Neuronal stem cell (in vitro differentiated cells): ENCODE measurements around the gene LANCL3. TPM values are rescaled to one million over a fixed set of nuclear protein-coding genes. Genes with fewer than 3 reads are reported as not detected.
"Not testable (repeated sequence)": the region's sequence is repeated elsewhere in the genome, so short reads cannot be mapped to it uniquely, and the experiment has no call there.

ENCODE experiments used
- DNase-seq: peaks from one replicate; pipeline ENCODE4 v3.0.0-alpha.2; 2013; ENCODE audit warnings: low spot score
- H2AFZ ChIP-seq: one replicate; pipeline ENCODE4 v1.6.1; 2013; ENCODE audit warnings: mild to moderate bottlenecking, low read length, inconsistent platforms
- H2AK5ac ChIP-seq: 2 replicates; pipeline ENCODE4 v1.6.1; 2013; ENCODE audit warnings: low read depth, mild to moderate bottlenecking, inconsistent platforms, low read length, moderate library complexity, mixed read lengths
- H2BK120ac ChIP-seq: 2 replicates; pipeline ENCODE4 v1.6.1; 2013; ENCODE audit warnings: low read depth, mild to moderate bottlenecking, inconsistent platforms, low read length, moderate library complexity, mixed read lengths
- H2BK12ac ChIP-seq: one replicate; pipeline ENCODE4 v1.6.1; 2013; ENCODE audit warnings: low read length, inconsistent platforms
- H2BK15ac ChIP-seq: 2 replicates; pipeline ENCODE4 v1.6.1; 2013; ENCODE audit warnings: mild to moderate bottlenecking, low read length, inconsistent platforms, mixed read lengths
- H2BK5ac ChIP-seq: one replicate; pipeline ENCODE4 v1.6.1; 2013; ENCODE audit warnings: inconsistent platforms, mild to moderate bottlenecking, low read length, moderate library complexity
- H3K14ac ChIP-seq: one replicate; pipeline ENCODE4 v1.6.1; 2013; ENCODE audit warnings: low read length, inconsistent platforms
- H3K18ac ChIP-seq: 2 replicates; pipeline ENCODE4 v1.6.1; 2013; ENCODE audit warnings: low read length, inconsistent platforms
- H3K23ac ChIP-seq: 2 replicates; pipeline ENCODE4 v1.6.1; 2013; ENCODE audit warnings: low read depth, mild to moderate bottlenecking, mixed read lengths, low read length, inconsistent platforms; ENCODE audit not compliant: poor library complexity
- H3K27ac ChIP-seq: replicated peaks from 3 replicates; pipeline ENCODE4 v1.5.1; 2013; ENCODE audit warnings: low read length, inconsistent platforms
- H3K27me3 ChIP-seq, 3 experiments: 2 replicates each; pipeline ENCODE4 v1.6.1; 2013; ENCODE audit warnings: low read length in 3 of 3, mild to moderate bottlenecking in 2 of 3, inconsistent platforms in 1 of 3, low read depth in 1 of 3, mixed read lengths in 1 of 3, moderate library complexity in 1 of 3; ENCODE audit not compliant: control insufficient read depth in 3 of 3, insufficient read depth in 3 of 3
- H3K36me3 ChIP-seq, 2 donors: replicated peaks in 1 of 2; 2 replicates each; pipeline ENCODE4 v1.6.1; 2013; ENCODE audit warnings: low read length in 2 of 2; ENCODE audit not compliant: control insufficient read depth in 2 of 2, insufficient read depth in 2 of 2
- H3K4ac ChIP-seq: 2 replicates; pipeline ENCODE4 v1.6.1; 2013; ENCODE audit warnings: inconsistent platforms, mild to moderate bottlenecking, low read length, moderate library complexity
- H3K4me1 ChIP-seq, 2 donors: 1 replicate in 1 of 2; 2 replicates in 1 of 2; pipeline ENCODE4 v1.6.1; 2013; ENCODE audit warnings: low read length in 2 of 2, low read depth in 1 of 2; ENCODE audit not compliant: control insufficient read depth in 2 of 2, insufficient read depth in 1 of 2
- H3K4me2 ChIP-seq: one replicate; pipeline ENCODE4 v1.6.1; 2013; ENCODE audit warnings: mild to moderate bottlenecking, low read length, inconsistent platforms; ENCODE audit not compliant: insufficient read depth, poor library complexity, severe bottlenecking
- H3K4me3 ChIP-seq, 2 donors: 2 replicates each; pipeline ENCODE4 v1.5.1; 2013; ENCODE audit warnings: low read length in 2 of 2, mild to moderate bottlenecking in 2 of 2, inconsistent platforms in 1 of 2, moderate library complexity in 1 of 2
- H3K79me1 ChIP-seq: one replicate; pipeline ENCODE4 v1.6.1; 2013; ENCODE audit warnings: low read depth, mild to moderate bottlenecking, inconsistent platforms, low read length, moderate library complexity
- H3K9ac ChIP-seq: one replicate; pipeline ENCODE4 v1.6.1; 2013; ENCODE audit warnings: mild to moderate bottlenecking, low read depth, low read length, inconsistent platforms; ENCODE audit not compliant: poor library complexity
- H3K9me3 ChIP-seq, 2 donors: replicated peaks in 1 of 2; 2 replicates each; pipeline versions ENCODE3 to v1.6.1; 2013; ENCODE audit warnings: low read length in 2 of 2, mild to moderate bottlenecking in 2 of 2, inconsistent platforms in 1 of 2, low read depth in 1 of 2, mixed read lengths in 1 of 2, moderate library complexity in 1 of 2; ENCODE audit not compliant: control insufficient read depth in 2 of 2, insufficient read depth in 1 of 2
- H4K8ac ChIP-seq: one replicate; pipeline ENCODE4 v1.6.1; 2013; ENCODE audit warnings: low read depth, mild to moderate bottlenecking, inconsistent platforms, low read length, moderate library complexity
- H4K91ac ChIP-seq: one replicate; pipeline ENCODE4 v1.6.1; 2013; ENCODE audit warnings: low read length, low read depth, mild to moderate bottlenecking, inconsistent platforms; ENCODE audit not compliant: poor library complexity
- WGBS, 2 donors: extraction: QIAGEN DNeasy Blood & Tissue Kit; methylation state at CpG; one replicate each; pipeline ENCODE4 v1.1.7; 2013; ENCODE audit warnings: missing lambda C conversion rate in 2 of 2, mixed read lengths in 1 of 2; ENCODE audit not compliant: insufficient read length in 2 of 2, insufficient replicate concordance in 1 of 2; ENCODE audit errors: extremely low coverage in 2 of 2; 5-methylcytosine and 5-hydroxymethylcytosine counted together
- polyA plus RNA-seq, 2 experiments: library from polyadenylated mRNA; stranded (reverse); fragments of 200-250 nt; gene quantifications; one replicate each; pipeline ENCODE4 v1.2.3, GENCODE V29; 2013

The LANCL3 gene
- 0.03 TPM for polyA plus RNA-seq (2013, experiment 1 of 2)
- polyA plus RNA-seq (2013, experiment 2 of 2), result 0.04 TPM

GRCh38 chrX:37571426-37572107, at the start of gene LANCL3:
TSS of gene LANCL3 (plus strand) at chrX:37571661. CDS start at chrX:37571871, 210 bp downstream.
- not testable (repeated sequence) for H3K14ac ChIP-seq, H3K18ac ChIP-seq, H2AK5ac ChIP-seq, H3K36me3 ChIP-seq, H3K9me3 ChIP-seq, H3K4ac ChIP-seq, H3K4me1 ChIP-seq, H3K23ac ChIP-seq, H4K91ac ChIP-seq, H3K9ac ChIP-seq, H2BK120ac ChIP-seq, H2BK12ac ChIP-seq, DNase-seq, H3K79me1 ChIP-seq, H2BK5ac ChIP-seq, H3K27ac ChIP-seq, H2BK15ac ChIP-seq, H4K8ac ChIP-seq, H2AFZ ChIP-seq
- no CpG with 5 or more reads among the region's 68 CpGs for WGBS, 2 donors
- peak within 1 kb of the TSS; percentile 49 for H3K4me2 ChIP-seq
- peaks cover 0 to 13% (median 6%) of the 10 kb centered on the region in 3 experiments for H3K27me3 ChIP-seq
- H3K4me3 ChIP-seq, result peak within 1 kb of the TSS in 1 of 2 donors; percentile 71

DNA sequence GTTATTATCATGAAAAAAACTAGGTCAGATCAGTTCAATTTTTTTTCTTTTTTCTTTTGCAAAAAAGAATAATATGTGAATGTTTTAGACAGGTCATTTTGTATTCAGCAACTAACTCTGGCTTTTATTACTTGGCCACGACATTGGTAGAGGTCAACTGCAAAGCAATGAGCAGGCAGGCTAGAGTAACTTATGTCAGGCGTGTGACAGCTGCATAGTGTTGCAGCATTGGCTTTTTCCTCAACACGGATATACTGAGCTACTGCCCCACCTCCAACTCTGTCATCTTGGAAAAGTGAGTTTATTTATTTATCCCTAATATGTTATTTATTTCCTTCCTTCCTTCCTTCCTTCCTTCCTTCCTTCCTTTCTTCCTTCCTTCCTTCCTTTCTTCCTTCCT, 47.8 kb upstream of the LANCL3 start:
- not testable (repeated sequence) for H2BK12ac ChIP-seq, H3K27ac ChIP-seq, H3K4ac ChIP-seq, H2AFZ ChIP-seq, H2BK15ac ChIP-seq, H4K8ac ChIP-seq, H3K4me1 ChIP-seq, H2BK120ac ChIP-seq, H3K14ac ChIP-seq, H2BK5ac ChIP-seq, H3K79me1 ChIP-seq, H3K27me3 ChIP-seq, H3K4me2 ChIP-seq, H3K36me3 ChIP-seq, H4K91ac ChIP-seq, H3K9ac ChIP-seq, H3K4me3 ChIP-seq, H3K18ac ChIP-seq, H3K23ac ChIP-seq, DNase-seq, H2AK5ac ChIP-seq, H3K9me3 ChIP-seq
- no CpG with 5 or more reads among the region's 3 CpGs for WGBS, 2 donors

DNA sequence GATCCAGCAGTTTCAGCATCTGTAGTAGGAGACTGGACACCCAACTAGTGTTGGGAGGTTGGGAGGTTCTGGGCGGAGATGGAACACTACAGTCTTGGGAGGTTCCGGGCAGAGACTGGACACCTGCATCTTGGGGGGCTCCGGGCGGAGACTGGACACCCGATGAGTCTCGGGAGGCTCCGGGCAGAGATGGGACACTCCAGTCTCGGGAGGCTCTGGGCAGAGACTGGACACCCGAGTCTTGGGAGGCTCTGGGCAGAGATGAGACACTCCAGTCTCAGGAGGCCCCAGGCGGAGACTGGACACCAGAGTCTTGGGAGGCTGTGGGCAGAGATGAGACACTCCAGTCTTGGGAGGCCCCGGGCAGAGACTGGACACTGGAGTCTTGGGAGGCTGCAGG, 29.5 kb upstream of the LANCL3 start:
- Histone ChIP-seq H3K14ac (no peak overlapping the region), H3K27ac (no peak overlapping the region), H2AK5ac (no peak overlapping the region), H3K9me3 (no peaks in the 10 kb centered on the region), H3K36me3 (no peaks in the 10 kb centered on the region), H3K9ac (no peak overlapping the region), H4K8ac (no peak overlapping the region), H3K79me1 (no peaks in the 10 kb centered on the region), H2BK12ac (no peak overlapping the region), H2AFZ (no peak overlapping the region), H3K27me3 (no peaks in the 10 kb centered on the region), H2BK15ac (no peak overlapping the region), H2BK120ac (no peak overlapping the region), H3K4me2 (no peak overlapping the region), H3K4me1 (no peaks in the 10 kb centered on the region), H2BK5ac (no peak overlapping the region), H3K18ac (no peak overlapping the region), H3K4me3 (no peak overlapping the region), H3K23ac (no peak overlapping the region), H3K4ac (no peak overlapping the region), H4K91ac (no peak overlapping the region)
- no peak for DNase-seq
- no CpG with 5 or more reads among the region's 11 CpGs for WGBS, 2 donors

DNA sequence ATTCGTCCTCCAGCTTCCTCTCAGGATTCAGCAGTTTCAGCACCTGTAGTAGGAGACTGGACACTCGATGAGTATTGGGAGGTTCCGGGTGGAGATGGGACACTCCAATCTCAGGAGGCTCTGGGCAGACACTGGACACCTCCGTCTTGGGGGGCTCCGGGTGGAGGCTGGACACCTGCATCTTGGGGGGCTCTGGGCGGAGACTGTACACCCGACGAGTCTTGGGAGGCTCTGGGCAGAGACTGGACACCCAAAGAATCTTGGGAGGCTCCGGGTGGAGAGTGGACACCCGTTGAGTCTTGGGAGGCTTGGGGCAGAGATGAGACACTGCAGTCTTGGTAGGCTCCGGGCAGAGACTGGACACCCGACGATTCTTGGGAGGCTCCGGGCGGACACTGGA, 28.7 kb upstream of the LANCL3 start:
- Histone ChIP-seq H3K18ac (no peak overlapping the region), H2AFZ (no peak overlapping the region), H2BK5ac (no peak overlapping the region), H4K8ac (no peak overlapping the region), H3K9me3 (no peaks in the 10 kb centered on the region), H3K14ac (no peak overlapping the region), H2BK15ac (no peak overlapping the region), H3K27me3 (no peaks in the 10 kb centered on the region), H3K23ac (no peak overlapping the region), H3K27ac (no peak overlapping the region), H2BK120ac (no peak overlapping the region), H3K4ac (no peak overlapping the region), H3K4me3 (no peak overlapping the region), H3K36me3 (no peaks in the 10 kb centered on the region), H3K4me1 (no peaks in the 10 kb centered on the region), H2AK5ac (no peak overlapping the region), H3K4me2 (no peak overlapping the region), H3K9ac (no peak overlapping the region), H3K79me1 (no peaks in the 10 kb centered on the region), H4K91ac (no peak overlapping the region), H2BK12ac (no peak overlapping the region)
- DNase-seq, result no peak
- no CpG with 5 or more reads among the region's 15 CpGs for WGBS, 2 donors
